H9 (cell line): ENCODE data around the gene TNFSF8. TPM values are rescaled to one million over a fixed set of nuclear protein-coding genes. Genes with fewer than 3 reads are reported as not detected.

Source experiments
- DNase-seq: peaks from one replicate; pipeline ENCODE4 v3.0.0-alpha.2; 2017
- H2AFZ ChIP-seq: one replicate; pipeline ENCODE4 v1.6.1; 2013; ENCODE audit warnings: mild to moderate bottlenecking, low read length, control low read depth, moderate library complexity
- H2AK5ac ChIP-seq: 2 replicates; pipeline ENCODE4 v1.6.1; 2013; ENCODE audit warnings: low read length, control low read depth, mixed read lengths; ENCODE audit not compliant: insufficient read length
- H2BK120ac ChIP-seq: one replicate; pipeline ENCODE4 v1.6.1; 2013; ENCODE audit warnings: low read depth, mild to moderate bottlenecking, low read length, control low read depth, inconsistent platforms; ENCODE audit not compliant: poor library complexity, severe bottlenecking
- H2BK12ac ChIP-seq: 2 replicates; pipeline ENCODE4 v1.6.1; 2013; ENCODE audit warnings: low read length, control low read depth, mixed read lengths, low read depth; ENCODE audit not compliant: insufficient read length
- H2BK15ac ChIP-seq: 2 replicates; pipeline ENCODE4 v1.6.1; 2013; ENCODE audit warnings: low read depth, low read length, control low read depth
- H2BK20ac ChIP-seq: one replicate; pipeline ENCODE4 v1.6.1; 2013; ENCODE audit warnings: low read depth, mild to moderate bottlenecking, low read length, control low read depth, inconsistent platforms; ENCODE audit not compliant: poor library complexity, severe bottlenecking
- H2BK5ac ChIP-seq: 2 replicates; pipeline ENCODE4 v1.6.1; 2013; ENCODE audit warnings: low read length, control low read depth, mixed read lengths; ENCODE audit not compliant: insufficient read length
- H3K14ac ChIP-seq: 2 replicates; pipeline ENCODE4 v1.6.1; 2013; ENCODE audit warnings: low read length, control low read depth; ENCODE audit not compliant: insufficient read depth
- H3K18ac ChIP-seq: 2 replicates; pipeline ENCODE4 v1.6.1; 2013; ENCODE audit warnings: low read depth, mild to moderate bottlenecking, mixed read lengths, low read length, control low read depth; ENCODE audit not compliant: insufficient read length
- H3K23ac ChIP-seq: 2 replicates; pipeline ENCODE4 v1.6.1; 2013; ENCODE audit warnings: low read length, control low read depth, mixed read lengths, low read depth; ENCODE audit not compliant: insufficient read length
- H3K23me2 ChIP-seq: 2 replicates; pipeline ENCODE4 v1.6.1; 2013; ENCODE audit warnings: low read depth, mild to moderate bottlenecking, mixed read lengths, low read length, control low read depth; ENCODE audit not compliant: insufficient read length, poor library complexity, severe bottlenecking
- H3K27ac ChIP-seq: 2 replicates; pipeline ENCODE4 v1.5.1; 2013; ENCODE audit warnings: low read length, control low read depth, mixed read lengths, low read depth; ENCODE audit not compliant: insufficient read length
- H3K27me3 ChIP-seq: 2 replicates; pipeline ENCODE4 v1.6.1; 2013; ENCODE audit warnings: low read length, control low read depth, inconsistent platforms; ENCODE audit not compliant: insufficient read depth
- H3K4ac ChIP-seq: 2 replicates; pipeline ENCODE4 v1.6.1; 2013; ENCODE audit warnings: low read depth, mild to moderate bottlenecking, control low read depth, inconsistent platforms, low read length, moderate library complexity
- H3K4me1 ChIP-seq: 2 replicates; pipeline ENCODE4 v1.6.1; 2013; ENCODE audit warnings: low read length, control low read depth, inconsistent platforms; ENCODE audit not compliant: insufficient read depth
- H3K4me2 ChIP-seq: 2 replicates; pipeline ENCODE4 v1.6.1; 2013; ENCODE audit warnings: low read length, control low read depth, mixed read lengths; ENCODE audit not compliant: insufficient read length, insufficient read depth
- H3K56ac ChIP-seq: 2 replicates; pipeline ENCODE4 v1.6.1; 2013; ENCODE audit warnings: low read depth, mild to moderate bottlenecking, mixed read lengths, low read length, control low read depth; ENCODE audit not compliant: insufficient read length
- H3K79me1 ChIP-seq: 2 replicates; pipeline ENCODE4 v1.6.1; 2013; ENCODE audit warnings: low read depth, mild to moderate bottlenecking, moderate library complexity, low read length, control low read depth, inconsistent platforms; ENCODE audit not compliant: insufficient read depth, poor library complexity, severe bottlenecking
- H3K79me2 ChIP-seq: 2 replicates; pipeline ENCODE4 v1.6.1; 2013; ENCODE audit warnings: low read length, control low read depth, inconsistent platforms; ENCODE audit not compliant: insufficient read depth
- H3K9ac ChIP-seq: 2 replicates; pipeline ENCODE4 v1.6.1; 2013; ENCODE audit warnings: low read length, control low read depth, mixed read lengths; ENCODE audit not compliant: insufficient read length; ENCODE audit errors: extremely low read depth
- H3K9me3 ChIP-seq: one replicate; pipeline ENCODE4 v1.6.1; 2013; ENCODE audit warnings: low read depth, low read length, inconsistent platforms; ENCODE audit not compliant: control insufficient read depth
- H3T11ph ChIP-seq: one replicate; pipeline ENCODE4 v1.6.1; 2013; ENCODE audit warnings: mild to moderate bottlenecking, low read length, control low read depth, inconsistent platforms
- H4K20me1 ChIP-seq: one replicate; pipeline ENCODE4 v1.6.1; 2013; ENCODE audit not compliant: control insufficient read depth, insufficient read length, insufficient read depth
- H4K5ac ChIP-seq: 2 replicates; pipeline ENCODE4 v1.6.1; 2013; ENCODE audit warnings: low read depth, mild to moderate bottlenecking, mixed read lengths, low read length, control low read depth; ENCODE audit not compliant: insufficient read length
- H4K8ac ChIP-seq: replicated peaks from 2 replicates; pipeline ENCODE4 v1.6.1; 2013; ENCODE audit warnings: low read length, control low read depth, mixed read lengths, low read depth; ENCODE audit not compliant: insufficient read length
- H4K91ac ChIP-seq: 2 replicates; pipeline ENCODE4 v1.6.1; 2013; ENCODE audit warnings: low read depth, mild to moderate bottlenecking, moderate library complexity, mixed read lengths, low read length, control low read depth; ENCODE audit not compliant: insufficient read length
- H3K27ac Mint-ChIP-seq, 3 experiments: 2 replicates in 2 of 3; 3 replicates in 1 of 3; pipeline ENCODE4 v1.8.0; 2020 to 2021; ENCODE audit warnings: mixed read lengths in 3 of 3, mild to moderate bottlenecking in 1 of 3, moderate library complexity in 1 of 3
- H3K27me3 Mint-ChIP-seq: 2 replicates; pipeline ENCODE4 v1.8.0; 2021; ENCODE audit warnings: low read depth, mild to moderate bottlenecking, moderate library complexity, mixed read lengths
- H3K36me3 Mint-ChIP-seq, 3 experiments: 2 replicates in 2 of 3; 3 replicates in 1 of 3; pipeline ENCODE4 v1.8.0; 2020 to 2021; ENCODE audit warnings: low read depth in 3 of 3, mixed read lengths in 3 of 3; ENCODE audit not compliant: insufficient read depth in 1 of 3
- H3K4me1 Mint-ChIP-seq, 2 experiments: 2 replicates each; pipeline ENCODE4 v1.8.0; 2020; ENCODE audit warnings: mixed read lengths in 2 of 2
- H3K4me3 Mint-ChIP-seq, 2 experiments: 2 replicates in 1 of 2; 3 replicates in 1 of 2; pipeline ENCODE4 v1.8.0; 2020 to 2021; ENCODE audit warnings: mild to moderate bottlenecking in 2 of 2, mixed read lengths in 2 of 2, moderate library complexity in 1 of 2
- H3K9me3 Mint-ChIP-seq, 2 experiments: 2 replicates in 1 of 2; 3 replicates in 1 of 2; pipeline ENCODE4 v1.8.0; 2020; ENCODE audit warnings: mild to moderate bottlenecking in 2 of 2, mixed read lengths in 2 of 2, moderate library complexity in 1 of 2
- CTCF ChIP-seq: fragments of 200-600 bp; sonication (generic); conservative IDR thresholded peaks from 3 replicates; pipeline ENCODE4 v1.8.0; 2021; ENCODE audit warnings: antibody characterized with exemption, mild to moderate bottlenecking
- WGBS: extraction: QIAGEN DNeasy Blood & Tissue Kit; methylation state at CpG from one replicate; pipeline ENCODE4 v1.1.7; 2013; ENCODE audit warnings: missing lambda C conversion rate, low lambda C conversion rate, mixed read lengths; ENCODE audit not compliant: insufficient read length; ENCODE audit errors: extremely low coverage; 5-methylcytosine and 5-hydroxymethylcytosine counted together
- total RNA-seq: library from RNA; stranded (reverse); gene quantifications from 2 replicates; pipeline ENCODE4 v1.2.1, GENCODE V29; 2021

The TNFSF8 gene
- total RNA-seq, 1 experiment from 2014 or later = not detected

GRCh38 chr9:114958021-114958843 lies 27.8 kb upstream of the TNFSF8 start:
- Histone ChIP-seq H2AK5ac (no peak overlapping the region), H3K9ac (no peak overlapping the region), H4K91ac (no peak overlapping the region), H3K27me3 (no peaks in the 10 kb centered on the region), H2BK120ac (no peak overlapping the region), H4K8ac (no peak overlapping the region), H2BK12ac (no peak overlapping the region), H3K79me1 (no peaks in the 10 kb centered on the region), H2AFZ (no peak overlapping the region), H3K4ac (no peak overlapping the region), H3K56ac (no peak overlapping the region), H2BK15ac (no peak overlapping the region), H3K9me3 (peaks cover 6% of the 10 kb centered on the region), H2BK5ac (no peak overlapping the region), H3K18ac (no peak overlapping the region), H3K27ac (no peak overlapping the region), H3K14ac (no peak overlapping the region), H4K20me1 (no peaks in the 10 kb centered on the region), H3T11ph (no peak overlapping the region), H3K23me2 (no peaks in the 10 kb centered on the region), H2BK20ac (no peak overlapping the region), H3K4me1 (no peaks in the 10 kb centered on the region; the same call in 1 of the 2 replicates), H3K23ac (no peak overlapping the region), H3K4me2 (no peak overlapping the region), H3K79me2 (no peaks in the 10 kb centered on the region), H4K5ac (no peak overlapping the region)
- H3K4me3 Mint-ChIP-seq = no peak overlapping the region
- H3K27me3 Mint-ChIP-seq = peaks cover 94% of the 10 kb centered on the region
- peaks cover 25 to 36% of the 10 kb centered on the region in 2 experiments for H3K9me3 Mint-ChIP-seq
- H3K36me3 Mint-ChIP-seq = peaks cover 3 to 15% (median 5%) of the 10 kb centered on the region in 3 experiments; a peak in 3 of 7 replicates
- no peak overlapping the region for H3K27ac Mint-ChIP-seq
- H3K4me1 Mint-ChIP-seq = peaks cover 0 to 9% of the 10 kb centered on the region in 2 experiments; a peak in 2 of 4 replicates
- WGBS = no CpG with 5 or more reads among the region's 12 CpGs
- TF ChIP-seq CTCF = no peak
- DNase-seq = no peak
